NAMALWA (cell line): ENCODE data around the gene TIE1.

Experiments used
- DNase-seq: peaks from one replicate; pipeline ENCODE4 v3.0.0-alpha.2; 2015; ENCODE audit warnings: low spot score

Gene TIE1

GRCh38 chr1:43312663-43313515 lies 12.1 kb downstream of the TIE1 start:
- DNase-seq = no peak

GRCh38 chr1:43313771-43314170 lies 13.0 kb downstream of the TIE1 start:
- no peak for DNase-seq

GRCh38 chr1:43314233-43314632 lies 13.5 kb downstream of the TIE1 start:
- no peak for DNase-seq

GRCh38 chr1:43315481-43315880 lies 14.7 kb downstream of the TIE1 start:
- DNase-seq = no peak

GRCh38 chr1:43315963-43316737 lies 15.4 kb downstream of the TIE1 start:
- no peak for DNase-seq

- DNase-seq = no peak
Measured at GRCh38 chr1:43316738-43317520, 16.1 kb downstream of the TIE1 start.

GRCh38 chr1:43317817-43318471 lies 17.2 kb downstream of the TIE1 start:
- DNase-seq = no peak

- no peak for DNase-seq
Measured at GRCh38 chr1:43318831-43319230, 18.0 kb downstream of the TIE1 start.

GRCh38 chr1:43319288-43319687 lies 18.5 kb downstream of the TIE1 start:
- no peak for DNase-seq

GRCh38 chr1:43319766-43320165 lies 19.0 kb downstream of the TIE1 start:
- DNase-seq = no peak

- DNase-seq = no peak
Measured at GRCh38 chr1:43321331-43321891, 20.6 kb downstream of the TIE1 start.

GRCh38 chr1:43322506-43322905 lies 21.7 kb downstream of the TIE1 start:
- no peak for DNase-seq

GRCh38 chr1:43324810-43325209 lies 24.0 kb downstream of the TIE1 start:
- no peak for DNase-seq

- no peak for DNase-seq
Measured at GRCh38 chr1:43325381-43325780, 24.6 kb downstream of the TIE1 start.

- DNase-seq = no peak
Measured at GRCh38 chr1:43327549-43328292, 26.9 kb downstream of the TIE1 start.

- no peak for DNase-seq
Measured at GRCh38 chr1:43329995-43330751, 29.4 kb downstream of the TIE1 start.

- DNase-seq = no peak
Measured at GRCh38 chr1:43331688-43332087, 30.9 kb downstream of the TIE1 start.

- DNase-seq = no peak
Measured at GRCh38 chr1:43334453-43335205, 33.8 kb downstream of the TIE1 start.

- no peak for DNase-seq
Measured at GRCh38 chr1:43337588-43337987, 36.8 kb downstream of the TIE1 start, which contains the start of gene MPL. Gene MPL, plus strand, starts transcription at chr1:43337818. Its CDS starts 31 bp downstream, at chr1:43337849.
